Osteoblast (primary cell): ENCODE results near the gene DPP6. TPM values are rescaled to one million over a fixed set of nuclear protein-coding genes. Genes with fewer than 3 reads are reported as not detected.

Experiments
- DNase-seq: peaks from one replicate; pipeline ENCODE4 v3.0.0; 2011; ENCODE audit warnings: low spot score, mixed read lengths; ENCODE audit not compliant: insufficient read length; ENCODE audit errors: missing footprints
- H2AFZ ChIP-seq: 2 replicates; pipeline ENCODE4 v1.6.0; 2011; ENCODE audit warnings: mild to moderate bottlenecking, low read length
- H3K27ac ChIP-seq: 2 replicates; pipeline ENCODE4 v1.5.1; 2011; ENCODE audit warnings: mild to moderate bottlenecking, low read depth, low read length, moderate library complexity
- H3K27me3 ChIP-seq: 2 replicates; pipeline ENCODE4 v1.6.0; 2012; ENCODE audit warnings: mild to moderate bottlenecking, control low read depth, inconsistent platforms, low read length, moderate library complexity; ENCODE audit not compliant: insufficient read depth
- H3K36me3 ChIP-seq: 2 replicates; pipeline ENCODE4 v1.5.1; 2011; ENCODE audit warnings: mild to moderate bottlenecking, low read length, control low read depth, moderate library complexity; ENCODE audit not compliant: insufficient read depth
- H3K4me1 ChIP-seq: 2 replicates; pipeline ENCODE4 v1.5.1; 2011; ENCODE audit warnings: mild to moderate bottlenecking, low read length, control low read depth, moderate library complexity; ENCODE audit not compliant: insufficient read depth
- H3K4me2 ChIP-seq: 2 replicates; pipeline ENCODE4 v1.6.0; 2011; ENCODE audit warnings: mild to moderate bottlenecking, low read length; ENCODE audit not compliant: insufficient read depth
- H3K4me3 ChIP-seq: fragments of 200-600 bp; sonication (generic); 3 replicates; pipeline ENCODE4 v1.5.1; 2012; ENCODE audit warnings: mild to moderate bottlenecking, low read length, inconsistent platforms; ENCODE audit not compliant: insufficient read depth
- H3K79me2 ChIP-seq: 2 replicates; pipeline ENCODE4 v1.6.0; 2012; ENCODE audit warnings: mild to moderate bottlenecking, low read length, control low read depth, inconsistent platforms; ENCODE audit not compliant: insufficient read depth
- H3K9me3 ChIP-seq: 2 replicates; pipeline ENCODE4 v1.5.1; 2011; ENCODE audit warnings: low read depth, low read length, control low read depth
- H4K20me1 ChIP-seq: 2 replicates; pipeline ENCODE4 v1.6.0; 2012; ENCODE audit warnings: mild to moderate bottlenecking, low read length, control low read depth; ENCODE audit not compliant: insufficient read depth
- CTCF ChIP-seq: IDR thresholded peaks from 2 replicates; pipeline ENCODE4 v1.5.1; 2011; ENCODE audit warnings: mild to moderate bottlenecking, low read depth, low read length, moderate library complexity; ENCODE audit errors: extremely low read depth
- total RNA-seq: library from RNA; depleted of rRNA; stranded (reverse); fragments of >200 nt; gene quantifications from 2 replicates; pipeline ENCODE4 v1.2.3, GENCODE V29; 2012

DPP6 gene
- total RNA-seq, 1 donor, result not detected

- TF ChIP-seq CTCF, result no peak
- H3K4me1 ChIP-seq, result no peaks in the 10 kb centered on the region
- no peak overlapping the region for H2AFZ ChIP-seq
- no peak overlapping the region for H3K4me2 ChIP-seq
- DNase-seq, result no peak
- H4K20me1 ChIP-seq, result no peaks in the 10 kb centered on the region
- no peaks in the 10 kb centered on the region for H3K27me3 ChIP-seq
- no peaks in the 10 kb centered on the region for H3K36me3 ChIP-seq
- H3K9me3 ChIP-seq, result peaks cover 3% of the 10 kb centered on the region
- no peak overlapping the region for H3K27ac ChIP-seq
- no peaks in the 10 kb centered on the region for H3K79me2 ChIP-seq
- H3K4me3 ChIP-seq, result no peak overlapping the region
These were observed 683.6 kb downstream of the DPP6 start for GRCh38 chr7:154735766-154736165.

- no peak overlapping the region for H3K4me2 ChIP-seq
- no peaks in the 10 kb centered on the region for H4K20me1 ChIP-seq
- peaks cover 3% of the 10 kb centered on the region for H3K9me3 ChIP-seq
- H3K4me3 ChIP-seq, result no peak overlapping the region
- no peak for TF ChIP-seq CTCF
- no peaks in the 10 kb centered on the region for H3K79me2 ChIP-seq
- H3K4me1 ChIP-seq, result no peaks in the 10 kb centered on the region
- no peak overlapping the region for H2AFZ ChIP-seq
- no peak overlapping the region for H3K27ac ChIP-seq
- H3K27me3 ChIP-seq, result no peaks in the 10 kb centered on the region
- DNase-seq, result no peak
- no peaks in the 10 kb centered on the region for H3K36me3 ChIP-seq
These were observed 684.2 kb downstream of the DPP6 start for GRCh38 chr7:154736389-154736788.

GRCh38 chr7:154738216-154738615, 686.0 kb downstream of the DPP6 start:
- Histone ChIP-seq H3K9me3 (peaks cover 3% of the 10 kb centered on the region), H2AFZ (no peak overlapping the region), H3K79me2 (no peaks in the 10 kb centered on the region), H3K4me2 (no peak overlapping the region), H3K4me1 (no peaks in the 10 kb centered on the region), H3K27ac (no peak overlapping the region), H4K20me1 (no peaks in the 10 kb centered on the region), H3K36me3 (no peaks in the 10 kb centered on the region), H3K27me3 (no peaks in the 10 kb centered on the region), H3K4me3 (no peak overlapping the region)
- TF ChIP-seq CTCF, result no peak
- DNase-seq, result no peak

- Histone ChIP-seq H3K4me3 (no peak overlapping the region), H3K27me3 (no peaks in the 10 kb centered on the region), H3K79me2 (no peaks in the 10 kb centered on the region), H3K36me3 (no peaks in the 10 kb centered on the region), H3K9me3 (no peaks in the 10 kb centered on the region), H3K4me2 (no peak overlapping the region), H3K27ac (no peak overlapping the region), H4K20me1 (no peaks in the 10 kb centered on the region), H2AFZ (no peak overlapping the region), H3K4me1 (no peaks in the 10 kb centered on the region)
- TF ChIP-seq CTCF, result no peak
- no peak for DNase-seq
These were observed 688.9 kb downstream of the DPP6 start for GRCh38 chr7:154741131-154741530.
